GM06990 (cell line): ENCODE data around the gene AHI1.

Source experiments
- DNase-seq: peaks from one replicate; pipeline ENCODE4 v3.0.0-alpha.2; 2011; ENCODE audit not compliant: insufficient read length; ENCODE audit errors: extremely low read depth
- H3K27me3 ChIP-seq: replicated peaks from 2 replicates; pipeline ENCODE4 v1.6.0; 2011; ENCODE audit warnings: low read length; ENCODE audit not compliant: control insufficient read depth, insufficient read depth
- H3K36me3 ChIP-seq: 2 replicates; pipeline ENCODE4 v1.5.1; 2011; ENCODE audit warnings: low read length; ENCODE audit not compliant: control insufficient read depth, insufficient read depth
- H3K4me3 ChIP-seq: replicated peaks from 2 replicates; pipeline ENCODE4 v1.5.1; 2011; ENCODE audit warnings: low read depth, mild to moderate bottlenecking, control low read depth, low read length
- CTCF ChIP-seq: IDR thresholded peaks from 2 replicates; pipeline ENCODE4 v1.5.1; 2011; ENCODE audit warnings: low read length, control low read depth, mild to moderate bottlenecking, inconsistent platforms; ENCODE audit not compliant: insufficient read depth, poor library complexity, severe bottlenecking

Gene AHI1

GRCh38 chr6:135298455-135298854 is 199.1 kb downstream of the AHI1 start:
- Histone ChIP-seq H3K36me3 (no peaks in the 10 kb centered on the region), H3K4me3 (no peak overlapping the region), H3K27me3 (no peaks in the 10 kb centered on the region)
- DNase-seq, result no peak
- TF ChIP-seq CTCF, result no peak

GRCh38 chr6:135296715-135297114 is 200.8 kb downstream of the AHI1 start:
- no peak for DNase-seq
- Histone ChIP-seq H3K36me3 (no peaks in the 10 kb centered on the region), H3K4me3 (no peak overlapping the region), H3K27me3 (no peaks in the 10 kb centered on the region)
- no peak for TF ChIP-seq CTCF

GRCh38 chr6:135295085-135295484 is 202.5 kb downstream of the AHI1 start:
- no peak for TF ChIP-seq CTCF
- Histone ChIP-seq H3K36me3 (no peaks in the 10 kb centered on the region), H3K4me3 (no peak overlapping the region), H3K27me3 (no peaks in the 10 kb centered on the region)
- DNase-seq, result no peak

- Histone ChIP-seq H3K36me3 (no peaks in the 10 kb centered on the region), H3K4me3 (no peak overlapping the region), H3K27me3 (no peaks in the 10 kb centered on the region)
- TF ChIP-seq CTCF, result no peak
- no peak for DNase-seq
These were observed 206.1 kb downstream of the AHI1 start for GRCh38 chr6:135291288-135292076.

GRCh38 chr6:135289816-135290215 is 207.7 kb downstream of the AHI1 start:
- H3K4me3 ChIP-seq, result no peak overlapping the region
- no peak for TF ChIP-seq CTCF

More at GRCh38 chr6:135289816-135290215, 207.7 kb downstream of the AHI1 start:
- no peak for DNase-seq
- no peaks in the 10 kb centered on the region for H3K36me3 ChIP-seq
- H3K27me3 ChIP-seq, result no peaks in the 10 kb centered on the region
